T follicular helper cell (primary cell): ENCODE results near the gene ARL4A.

Source experiments
- DNase-seq: peaks from one replicate; pipeline ENCODE4 v3.0.0-alpha.2; 2020; ENCODE audit warnings: low read depth

ARL4A gene

GRCh38 chr7:12726908-12727307 lies 39.5 kb downstream of the ARL4A start:
- no peak for DNase-seq

- no peak for DNase-seq
These were observed 40.2 kb downstream of the ARL4A start for GRCh38 chr7:12727455-12728191.

- no peak for DNase-seq
These were observed 40.7 kb downstream of the ARL4A start for GRCh38 chr7:12728192-12728538.

GRCh38 chr7:12729112-12729511 lies 41.7 kb downstream of the ARL4A start:
- DNase-seq, result no peak

- DNase-seq, result no peak
These were observed 43.1 kb downstream of the ARL4A start for GRCh38 chr7:12730523-12730922.

- no peak for DNase-seq
These were observed 43.8 kb downstream of the ARL4A start for GRCh38 chr7:12731214-12731656.

GRCh38 chr7:12731775-12732174 lies 44.3 kb downstream of the ARL4A start:
- DNase-seq, result no peak

GRCh38 chr7:12732428-12732827 lies 45.0 kb downstream of the ARL4A start:
- no peak for DNase-seq

- DNase-seq, result no peak
These were observed 48.5 kb downstream of the ARL4A start for GRCh38 chr7:12735923-12736322.

GRCh38 chr7:12737373-12737772 lies 49.9 kb downstream of the ARL4A start:
- no peak for DNase-seq

- no peak for DNase-seq
These were observed 50.4 kb downstream of the ARL4A start for GRCh38 chr7:12737836-12738235.

- DNase-seq, result no peak
These were observed 51.2 kb downstream of the ARL4A start for GRCh38 chr7:12738665-12739064.
